HG02798 (cell line): ENCODE data around the gene CHRNA3.
A peak's percentile ranks its signal among the peaks of the same experiment; 100 is the strongest.
"Not testable (repeated sequence)": the region's sequence is repeated elsewhere in the genome, so short reads cannot be mapped to it uniquely, and the experiment has no call there.

Experiments
- ATAC-seq: cut with Tn5 transposase; IDR thresholded peaks from one replicate; pipeline ENCODE4 v1.9.1; 2021; ENCODE audit warnings: mild to moderate bottlenecking; ENCODE audit not compliant: unreplicated experiment, poor library complexity

CHRNA3 gene

GRCh38 chr15:78619022-78619950 lies 1.5 kb downstream of the CHRNA3 start:
- no peak for ATAC-seq

GRCh38 chr15:78618490-78618934 lies 2.3 kb downstream of the CHRNA3 start:
- peak; percentile 50 for ATAC-seq

- ATAC-seq = no peak
These were observed 2.7 kb downstream of the CHRNA3 start for GRCh38 chr15:78618064-78618463.

GRCh38 chr15:78617516-78617915 lies 3.3 kb downstream of the CHRNA3 start:
- no peak for ATAC-seq

GRCh38 chr15:78617076-78617475 lies 3.7 kb downstream of the CHRNA3 start:
- ATAC-seq = no peak

GRCh38 chr15:78616506-78616905 lies 4.3 kb downstream of the CHRNA3 start:
- no peak for ATAC-seq

GRCh38 chr15:78615151-78615589 lies 5.6 kb downstream of the CHRNA3 start:
- ATAC-seq = no peak

GRCh38 chr15:78614021-78614420 lies 6.8 kb downstream of the CHRNA3 start:
- no peak for ATAC-seq

GRCh38 chr15:78609551-78609950 lies 11.2 kb downstream of the CHRNA3 start:
- ATAC-seq = not testable (repeated sequence)

- ATAC-seq = no peak
These were observed 15.1 kb downstream of the CHRNA3 start for GRCh38 chr15:78605680-78606079.

GRCh38 chr15:78605201-78605600 lies 15.6 kb downstream of the CHRNA3 start:
- ATAC-seq = no peak

- no peak for ATAC-seq
These were observed 16.4 kb downstream of the CHRNA3 start for GRCh38 chr15:78604420-78604819.

- ATAC-seq = no peak
These were observed 17.3 kb downstream of the CHRNA3 start for GRCh38 chr15:78603467-78603866.

- ATAC-seq = no peak
These were observed 21.6 kb downstream of the CHRNA3 start for GRCh38 chr15:78599189-78599588.

- ATAC-seq = no peak
These were observed 22.4 kb downstream of the CHRNA3 start for GRCh38 chr15:78598348-78598747.

GRCh38 chr15:78597583-78597982 lies 23.2 kb downstream of the CHRNA3 start:
- no peak for ATAC-seq

GRCh38 chr15:78574944-78575343 lies 45.9 kb downstream of the CHRNA3 start:
- no peak for ATAC-seq

GRCh38 chr15:78573416-78573815 lies 47.4 kb downstream of the CHRNA3 start:
- no peak for ATAC-seq

- ATAC-seq = no peak
These were observed 49.4 kb downstream of the CHRNA3 start for GRCh38 chr15:78571382-78571781.

- ATAC-seq = no peak
These were observed 50.1 kb downstream of the CHRNA3 start for GRCh38 chr15:78570710-78571109.

- ATAC-seq = no peak
These were observed 53.3 kb downstream of the CHRNA3 start for GRCh38 chr15:78567531-78567930.
